Esophagus squamous epithelium (tissue), 4 donors: ENCODE measurements around the gene STAP2.

Experiments used
- POLR2A ChIP-seq, 4 donors: fragments of 450-650 bp; IDR thresholded peaks; one replicate each; pipeline ENCODE4 v1.6.1; 2017; ENCODE audit warnings: antibody characterized with exemption in 4 of 4, mild to moderate bottlenecking in 4 of 4, moderate library complexity in 3 of 4
- TF ChIP-seq, protein P1 (sequence below), 6 experiments: fragments of 450-650 bp in 4 of 6; fragments of 200-600 bp in 2 of 6; sonication (generic) in 2 of 6; IDR thresholded peaks; one replicate each; pipeline ENCODE4 v1.5.1; 2016 to 2019; ENCODE audit warnings: antibody characterized with exemption in 6 of 6, mild to moderate bottlenecking in 4 of 6, moderate library complexity in 4 of 6

DNA sequence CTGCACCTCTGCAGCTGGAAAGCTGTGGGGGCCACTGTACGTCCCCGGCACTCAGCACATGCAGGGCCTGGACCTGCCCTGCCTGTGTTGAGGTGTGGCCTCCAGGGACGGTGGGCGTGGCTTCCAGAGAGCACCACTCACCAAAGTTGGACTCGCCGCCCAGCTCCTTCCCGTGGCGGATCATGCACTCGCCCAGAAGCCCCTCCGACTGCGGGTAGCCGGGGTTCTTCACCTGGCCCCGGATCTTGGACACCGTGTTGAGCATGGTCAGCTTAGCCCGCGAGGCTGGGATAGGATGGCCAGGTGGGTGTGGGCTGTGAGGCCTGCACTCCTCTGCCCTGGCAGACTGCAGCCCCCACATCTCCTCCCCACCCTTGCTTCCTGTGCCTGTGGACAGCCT is 26.7 kb upstream of the STAP2 start:
- TF ChIP-seq, protein P1, sequence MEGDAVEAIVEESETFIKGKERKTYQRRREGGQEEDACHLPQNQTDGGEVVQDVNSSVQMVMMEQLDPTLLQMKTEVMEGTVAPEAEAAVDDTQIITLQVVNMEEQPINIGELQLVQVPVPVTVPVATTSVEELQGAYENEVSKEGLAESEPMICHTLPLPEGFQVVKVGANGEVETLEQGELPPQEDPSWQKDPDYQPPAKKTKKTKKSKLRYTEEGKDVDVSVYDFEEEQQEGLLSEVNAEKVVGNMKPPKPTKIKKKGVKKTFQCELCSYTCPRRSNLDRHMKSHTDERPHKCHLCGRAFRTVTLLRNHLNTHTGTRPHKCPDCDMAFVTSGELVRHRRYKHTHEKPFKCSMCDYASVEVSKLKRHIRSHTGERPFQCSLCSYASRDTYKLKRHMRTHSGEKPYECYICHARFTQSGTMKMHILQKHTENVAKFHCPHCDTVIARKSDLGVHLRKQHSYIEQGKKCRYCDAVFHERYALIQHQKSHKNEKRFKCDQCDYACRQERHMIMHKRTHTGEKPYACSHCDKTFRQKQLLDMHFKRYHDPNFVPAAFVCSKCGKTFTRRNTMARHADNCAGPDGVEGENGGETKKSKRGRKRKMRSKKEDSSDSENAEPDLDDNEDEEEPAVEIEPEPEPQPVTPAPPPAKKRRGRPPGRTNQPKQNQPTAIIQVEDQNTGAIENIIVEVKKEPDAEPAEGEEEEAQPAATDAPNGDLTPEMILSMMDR (IDR thresholded peaks at IDR 0.05), result no peak
- no peak for TF ChIP-seq POLR2A (IDR thresholded peaks at IDR 0.05)
